Measurements from ENCODE around the gene CPED1. TPM values are rescaled to one million over a fixed set of nuclear protein-coding genes. Genes with fewer than 3 reads are reported as not detected.

The CPED1 gene
- total RNA-seq, 2 donors from 2014 or later = 5.3 to 7.3 TPM

DNA sequence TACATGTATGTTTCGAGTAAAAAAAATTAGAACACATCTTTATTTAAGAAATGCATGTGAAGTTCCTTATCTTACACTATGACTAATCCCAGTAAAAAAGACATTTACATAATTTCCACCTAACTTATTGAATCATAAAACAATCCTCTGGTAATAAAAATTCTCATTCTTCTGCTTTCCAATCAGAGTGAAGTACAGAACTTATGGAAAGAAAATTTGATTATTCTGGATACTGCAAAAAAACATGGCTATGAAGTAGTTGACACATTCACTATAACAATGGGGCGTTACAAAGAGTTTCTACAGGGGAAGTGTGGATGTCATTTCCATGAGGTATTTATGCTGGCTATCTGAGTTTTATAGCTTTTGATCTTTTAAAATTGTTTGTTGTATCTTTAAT lies 282.6 kb downstream of the CPED1 start:
- TF ChIP-seq, protein P1, sequence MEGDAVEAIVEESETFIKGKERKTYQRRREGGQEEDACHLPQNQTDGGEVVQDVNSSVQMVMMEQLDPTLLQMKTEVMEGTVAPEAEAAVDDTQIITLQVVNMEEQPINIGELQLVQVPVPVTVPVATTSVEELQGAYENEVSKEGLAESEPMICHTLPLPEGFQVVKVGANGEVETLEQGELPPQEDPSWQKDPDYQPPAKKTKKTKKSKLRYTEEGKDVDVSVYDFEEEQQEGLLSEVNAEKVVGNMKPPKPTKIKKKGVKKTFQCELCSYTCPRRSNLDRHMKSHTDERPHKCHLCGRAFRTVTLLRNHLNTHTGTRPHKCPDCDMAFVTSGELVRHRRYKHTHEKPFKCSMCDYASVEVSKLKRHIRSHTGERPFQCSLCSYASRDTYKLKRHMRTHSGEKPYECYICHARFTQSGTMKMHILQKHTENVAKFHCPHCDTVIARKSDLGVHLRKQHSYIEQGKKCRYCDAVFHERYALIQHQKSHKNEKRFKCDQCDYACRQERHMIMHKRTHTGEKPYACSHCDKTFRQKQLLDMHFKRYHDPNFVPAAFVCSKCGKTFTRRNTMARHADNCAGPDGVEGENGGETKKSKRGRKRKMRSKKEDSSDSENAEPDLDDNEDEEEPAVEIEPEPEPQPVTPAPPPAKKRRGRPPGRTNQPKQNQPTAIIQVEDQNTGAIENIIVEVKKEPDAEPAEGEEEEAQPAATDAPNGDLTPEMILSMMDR (IDR thresholded peaks at IDR 0.05) = no peak
- TF ChIP-seq POLR2A (IDR thresholded peaks at IDR 0.05) = no peak

DNA sequence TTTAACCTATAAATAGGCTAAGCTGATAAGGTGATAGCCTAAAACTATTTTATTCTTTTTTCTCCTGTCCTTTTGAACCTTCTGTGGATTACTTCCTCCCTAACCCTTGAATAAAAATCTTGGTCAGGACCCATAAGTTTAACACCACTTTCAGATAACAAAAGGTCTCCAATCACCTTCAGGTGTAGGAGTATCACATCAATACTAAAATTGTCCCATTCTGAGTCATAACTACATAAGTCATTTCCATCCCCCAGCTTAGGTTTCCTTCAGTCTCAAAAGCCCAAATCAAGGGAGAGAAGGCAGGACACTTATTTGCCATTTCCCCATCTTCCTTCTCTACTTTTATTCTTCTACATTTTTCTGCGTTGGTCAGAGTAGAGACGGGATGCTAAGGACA lies 283.4 kb downstream of the CPED1 start:
- intact Hi-C loops (cut with DNase I) = no loop called here

More for the DNA sequence above, 282.6 kb downstream of the CPED1 start:
- ATAC-seq = no peak
- 74 to 81% methylated on average over 2 of the region's 2 CpGs for WGBS, 2 donors
- H3K27me3 ChIP-seq = no peaks in the 10 kb centered on the region
- intact Hi-C loops (cut with DNase I) = no loop called here
- H3K36me3 ChIP-seq (replicated peaks in 1 of 2; ENCODE audit: insufficient read depth in 1 of 2, low read depth in 2 of 2) = no peaks in the 10 kb centered on the region
- H3K9me3 ChIP-seq = no peaks in the 10 kb centered on the region
- no peak for DNase-seq
- H3K4me3 ChIP-seq = no peak overlapping the region
- no peak overlapping the region for H3K27ac ChIP-seq
- H3K4me1 ChIP-seq = peaks cover 4% of the 10 kb centered on the region

DNA sequence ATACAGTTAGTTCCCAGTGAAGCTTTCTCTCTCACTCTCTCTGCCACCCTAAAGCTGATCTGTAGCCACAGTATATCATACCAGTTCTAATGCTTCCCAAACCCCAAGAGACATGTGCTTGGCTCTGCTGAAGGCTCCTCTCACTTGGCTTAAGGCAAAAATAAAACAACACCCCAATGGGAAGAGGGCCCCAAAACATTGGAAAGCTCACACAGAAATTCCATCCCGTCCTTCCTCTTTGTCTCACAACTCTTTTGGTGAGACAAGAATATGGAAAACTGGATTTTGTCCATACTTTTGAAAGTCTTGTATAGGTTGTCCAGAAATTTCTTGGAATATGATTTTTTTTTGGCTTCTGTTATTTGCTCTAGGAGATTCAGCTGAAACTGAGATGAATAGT lies 284.2 kb downstream of the CPED1 start:
- TF ChIP-seq POLR2A (IDR thresholded peaks at IDR 0.05) = no peak
- TF ChIP-seq, protein P1 (IDR thresholded peaks at IDR 0.05) = no peak
- intact Hi-C loops (cut with DNase I) = no loop called here
- H3K9me3 ChIP-seq = no peaks in the 10 kb centered on the region
- H3K27me3 ChIP-seq = no peaks in the 10 kb centered on the region
- no peak for ATAC-seq
- H3K4me1 ChIP-seq = peaks cover 4% of the 10 kb centered on the region
- no peak for DNase-seq
- WGBS, 2 donors = 84 to 91% methylated on average over 1 of the region's 1 CpG
- no peak overlapping the region for H3K4me3 ChIP-seq
- H3K27ac ChIP-seq = no peak overlapping the region
- no peaks in the 10 kb centered on the region for H3K36me3 ChIP-seq (replicated peaks in 1 of 2; ENCODE audit: insufficient read depth in 1 of 2, low read depth in 2 of 2)

More for the DNA sequence above, 283.4 kb downstream of the CPED1 start:
- Histone ChIP-seq H3K36me3 (replicated peaks in 1 of 2; ENCODE audit: insufficient read depth in 1 of 2, low read depth in 2 of 2) (no peaks in the 10 kb centered on the region), H3K4me3 (no peak overlapping the region), H3K27me3 (no peaks in the 10 kb centered on the region), H3K4me1 (peaks cover 4% of the 10 kb centered on the region), H3K9me3 (no peaks in the 10 kb centered on the region), H3K27ac (no peak overlapping the region)
- ATAC-seq = no peak
- TF ChIP-seq, protein P1 (IDR thresholded peaks at IDR 0.05) = no peak
- no peak for TF ChIP-seq POLR2A (IDR thresholded peaks at IDR 0.05)
- no peak for DNase-seq
- 75 to 86% methylated on average over 2 of the region's 2 CpGs for WGBS, 2 donors

DNA sequence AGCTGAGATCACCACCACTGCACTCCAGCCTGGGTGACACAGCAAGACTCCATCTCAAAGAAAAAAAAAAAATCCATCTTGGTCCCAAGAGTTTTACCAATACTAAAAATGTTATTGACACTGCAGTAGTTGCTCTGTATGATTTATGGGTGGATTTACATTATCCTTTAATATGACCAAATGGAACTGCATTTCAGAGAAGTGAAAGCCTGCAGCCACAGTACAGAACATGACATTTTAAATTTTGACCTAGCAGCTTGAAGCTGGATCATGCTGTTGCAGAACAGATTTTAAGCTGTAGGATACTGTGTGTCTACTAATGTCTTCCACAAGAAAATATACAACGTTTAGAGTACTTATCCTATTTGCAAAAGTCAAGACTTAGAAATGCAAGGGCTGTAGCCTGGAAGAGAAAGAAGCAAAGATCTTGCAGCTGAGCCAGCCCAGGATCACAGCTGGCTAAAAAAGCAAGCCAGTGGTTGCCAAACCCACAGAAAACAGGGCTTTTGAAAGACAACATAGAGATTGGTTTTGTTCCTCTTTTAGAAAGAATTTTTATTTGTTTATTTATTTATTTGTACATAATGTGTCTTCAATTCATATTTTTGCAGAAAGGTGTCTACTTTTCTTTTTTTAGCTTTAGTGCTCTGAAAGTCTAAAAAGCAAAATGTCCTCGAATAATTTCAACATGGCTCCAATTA lies 285.1 kb downstream of the CPED1 start:
- no peak for DNase-seq
- no peaks in the 10 kb centered on the region for H3K36me3 ChIP-seq (replicated peaks in 1 of 2; ENCODE audit: insufficient read depth in 1 of 2, low read depth in 2 of 2)
- intact Hi-C loops (cut with DNase I) = no loop called here
- no peaks in the 10 kb centered on the region for H3K27me3 ChIP-seq
- H3K4me3 ChIP-seq = no peak overlapping the region
- ATAC-seq = no peak
- H3K4me1 ChIP-seq = peaks cover 4% of the 10 kb centered on the region
- WGBS, 2 donors = 40 to 56% methylated on average over 2 of the region's 2 CpGs
- H3K9me3 ChIP-seq = no peaks in the 10 kb centered on the region
- no peak for TF ChIP-seq POLR2A (IDR thresholded peaks at IDR 0.05)
- TF ChIP-seq, protein P1 (IDR thresholded peaks at IDR 0.05) = no peak
- H3K27ac ChIP-seq = no peak overlapping the region

DNA sequence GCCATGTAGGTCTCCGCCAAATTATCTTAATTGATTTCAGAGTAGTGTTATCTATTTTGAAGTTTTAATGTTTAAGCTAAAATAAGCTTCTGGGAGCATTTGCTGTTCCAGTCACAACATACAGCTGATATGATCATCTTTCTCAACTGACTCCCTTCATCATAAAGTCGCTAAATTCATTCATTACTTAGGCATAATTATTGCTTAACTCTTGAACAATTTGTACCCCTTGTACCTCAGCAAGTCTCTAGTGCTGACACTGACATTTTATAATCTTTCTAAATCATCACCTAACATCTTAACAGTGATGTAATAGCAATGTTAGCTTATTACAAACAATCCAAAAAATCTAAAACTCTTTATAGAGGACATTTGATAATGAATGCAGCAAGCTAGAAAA lies 286.0 kb downstream of the CPED1 start:
- H3K4me1 ChIP-seq = peaks cover 4% of the 10 kb centered on the region
- WGBS, 2 donors = 53 to 72% methylated on average over 2 of the region's 2 CpGs

More for the DNA sequence above, 286.0 kb downstream of the CPED1 start:
- intact Hi-C loops (cut with DNase I) = no loop called here
- TF ChIP-seq, protein P1 (IDR thresholded peaks at IDR 0.05) = no peak
- no peak for TF ChIP-seq POLR2A (IDR thresholded peaks at IDR 0.05)
- Histone ChIP-seq H3K27me3 (no peaks in the 10 kb centered on the region), H3K4me3 (no peak overlapping the region), H3K9me3 (no peaks in the 10 kb centered on the region), H3K36me3 (replicated peaks in 1 of 2; ENCODE audit: insufficient read depth in 1 of 2, low read depth in 2 of 2) (no peaks in the 10 kb centered on the region), H3K27ac (no peak overlapping the region)
- DNase-seq (no peak), ATAC-seq (no peak)

Measured in body of pancreas (tissue), 4 donors.